HepG2 (cell line): ENCODE measurements around the gene HELB. TPM values are rescaled to one million over a fixed set of nuclear protein-coding genes. Genes with fewer than 3 reads are reported as not detected.

Experiments used
- ATAC-seq: fragments of 200-7000 bp; cut with Tn5 transposase; 3 replicates; pipeline ENCODE4 v1.9.1; 2020; ENCODE audit warnings: mild to moderate bottlenecking, moderate library complexity
- BruUV-seq: library from RNA; stranded (reverse); fragments of 400-500 nt; replicated peaks from 2 replicates; lab custom pipeline; 2021; lab: Mats Ljungman, UMichigan
- CTCF ChIA-PET: fragments of 300-600 bp; formaldehyde crosslinking; extraction: SDS; loops from one replicate; lab custom pipeline; 2021; ENCODE audit warnings: low total read pairs, inconsistent platforms, low intra/inter-chr PET ratio; lab: Yijun Ruan, JAX
- POLR2A ChIA-PET: fragments of 350-600 bp; sonication (Branson Sonifier 250); formaldehyde crosslinking; loops from one replicate; lab custom pipeline; 2020; ENCODE audit warnings: antibody characterized with exemption, inconsistent platforms; lab: Yijun Ruan, JAX
- DNase-seq: peaks from one replicate; pipeline ENCODE4 v3.0.0-alpha.2; 2015; ENCODE audit warnings: low spot score
- FAIRE-seq: peaks from 3 replicates; lab custom pipeline; 2011; peaks lifted over from hg19 to GRCh38; lab: Jason Lieb, UNC
- H2AFZ ChIP-seq: one replicate; pipeline ENCODE4 v1.6.1; 2011; ENCODE audit warnings: low read length, inconsistent platforms
- H3K27ac ChIP-seq: fragments of 300-600 bp; 3 replicates; pipeline ENCODE4 v1.8.0; 2011; ENCODE audit warnings: mixed run types, mild to moderate bottlenecking, mixed read lengths, low read length, inconsistent platforms; ENCODE audit not compliant: insufficient read depth; ENCODE audit errors: extremely low read length
- H3K27me3 ChIP-seq, 2 experiments: fragments of 200-600 bp in 1 of 2; 2 replicates in 1 of 2; 3 replicates in 1 of 2; pipeline versions ENCODE4 v1.6.0 to v1.8.0; 2011; ENCODE audit warnings: low read length in 2 of 2, mild to moderate bottlenecking in 2 of 2, moderate library complexity in 2 of 2, inconsistent platforms in 1 of 2; ENCODE audit not compliant: insufficient read depth in 2 of 2, control insufficient read depth in 1 of 2
- H3K36me3 ChIP-seq, 2 experiments: fragments of 200-600 bp in 1 of 2; replicated peaks in 1 of 2; 2 replicates in 1 of 2; 3 replicates in 1 of 2; pipeline versions ENCODE4 v1.5.1 to v1.8.0; 2011; ENCODE audit warnings: low read length in 2 of 2, inconsistent platforms in 1 of 2; ENCODE audit not compliant: insufficient read depth in 2 of 2, control insufficient read depth in 1 of 2
- H3K4me1 ChIP-seq: 2 replicates; pipeline ENCODE4 v1.5.1; 2012; ENCODE audit warnings: low read length, inconsistent platforms; ENCODE audit not compliant: insufficient read depth
- H3K4me2 ChIP-seq: 2 replicates; pipeline ENCODE4 v1.6.0; 2011; ENCODE audit warnings: low read depth, low read length, inconsistent platforms
- H3K4me3 ChIP-seq, 3 experiments: fragments of 200-600 bp in 1 of 3; sonication (generic), shearing (Covaris generic) in 1 of 3; replicated peaks in 1 of 3; 2 replicates each; pipeline ENCODE4 v1.5.1; 2011 to 2016; ENCODE audit warnings: low read length in 3 of 3, inconsistent platforms in 2 of 3, low read depth in 2 of 3, mild to moderate bottlenecking in 2 of 3, control low read depth in 1 of 3, mixed read lengths in 1 of 3; ENCODE audit not compliant: insufficient read depth in 1 of 3
- H3K79me2 ChIP-seq: one replicate; pipeline ENCODE4 v1.6.1; 2011; ENCODE audit warnings: low read length, inconsistent platforms; ENCODE audit not compliant: insufficient read depth
- H3K9ac ChIP-seq: 2 replicates; pipeline ENCODE4 v1.6.0; 2011; ENCODE audit warnings: mild to moderate bottlenecking, low read depth, low read length, inconsistent platforms; ENCODE audit not compliant: insufficient read depth
- H3K9me3 ChIP-seq: 2 replicates; pipeline ENCODE4 v1.5.1; 2012; ENCODE audit warnings: mild to moderate bottlenecking, low read length
- H4K20me1 ChIP-seq: 2 replicates; pipeline ENCODE4 v1.6.0; 2011; ENCODE audit warnings: inconsistent platforms, mild to moderate bottlenecking, low read length, moderate library complexity; ENCODE audit not compliant: insufficient read depth
- CENPT ChIP-seq: sonication (generic); formaldehyde crosslinking; IDR thresholded peaks from 2 replicates; pipeline ENCODE4 v1.8.0; 2022; ENCODE audit warnings: low read depth, mild to moderate bottlenecking, moderate library complexity, missing genetic modification reagents
- CHCHD3 ChIP-seq: sonication (generic); formaldehyde crosslinking; IDR thresholded peaks from 2 replicates; pipeline ENCODE4 v1.8.0; 2022; ENCODE audit warnings: mild to moderate bottlenecking, missing genetic modification reagents, moderate library complexity
- DMAP1 ChIP-seq: IDR thresholded peaks from 2 replicates; pipeline ENCODE4 v1.6.1; 2016
- FOXA1 ChIP-seq, 2 experiments: fragments of 450-650 bp in 1 of 2; sonication (generic) in 1 of 2; formaldehyde crosslinking in 1 of 2; IDR thresholded peaks; 2 replicates each; pipeline versions ENCODE4 v1.4.0 to v1.6.1; 2016 to 2020; ENCODE audit warnings: missing genetic modification reagents in 1 of 2
- MEIS2 ChIP-seq: sonication (generic); formaldehyde crosslinking; IDR thresholded peaks from 2 replicates; pipeline ENCODE4 v1.9.0; 2021; ENCODE audit warnings: mild to moderate bottlenecking, missing genetic modification reagents
- RBAK ChIP-seq: sonication (generic); formaldehyde crosslinking; IDR thresholded peaks from 2 replicates; pipeline ENCODE4 v1.5.1; 2020; ENCODE audit warnings: mild to moderate bottlenecking, missing genetic modification reagents
- TARDBP ChIP-seq: sonication (generic); formaldehyde crosslinking; IDR thresholded peaks from 2 replicates; pipeline ENCODE4 v1.8.0; 2022; ENCODE audit warnings: mild to moderate bottlenecking, missing genetic modification reagents
- ZNF180 ChIP-seq: sonication (generic); formaldehyde crosslinking; IDR thresholded peaks from 2 replicates; pipeline ENCODE4 v1.4.0; 2020; ENCODE audit warnings: low read depth, missing genetic modification reagents, borderline replicate concordance
- ZNF367 ChIP-seq: sonication (generic); formaldehyde crosslinking; IDR thresholded peaks from 2 replicates; pipeline ENCODE4 v1.4.0; 2020; ENCODE audit warnings: missing genetic modification reagents, borderline replicate concordance
- ZSCAN21 ChIP-seq: sonication (generic); formaldehyde crosslinking; IDR thresholded peaks from 2 replicates; pipeline ENCODE4 v1.8.0; 2022; ENCODE audit warnings: mild to moderate bottlenecking, missing genetic modification reagents, moderate library complexity, borderline replicate concordance
- WGBS: methylation state at CpG from one replicate; pipeline ENCODE4 v1.1.6; 2017; ENCODE audit warnings: low lambda C conversion rate; 5-methylcytosine and 5-hydroxymethylcytosine counted together
- in situ Hi-C: cut with HindIII; loops from 2 replicates; pipeline ENCODE4 v1.10.0; 2017; ENCODE audit warnings: low pct_unique_long_range_greater_than_20kb; ENCODE audit not compliant: extremely low pct_ligation_motif_present
- intact Hi-C: fragments of 100-400 bp; cut with micrococcal nuclease; formaldehyde crosslinking; loops from one replicate; pipeline ENCODE4 v1.10.0; 2022; ENCODE audit not compliant: unreplicated experiment
- polyA plus RNA-seq, 8 experiments: library from polyadenylated mRNA; depleted of rRNA in 3 of 8; stranded (reverse) in 7 of 8; unstranded in 1 of 8; fragments of >200 nt; fragmentation: Illumina TruSeq in 4 of 8; extraction: Trizol in 4 of 8; gene quantifications; 2 replicates each; pipeline versions ENCODE4 v1.2.1 to v1.2.3, GENCODE V29; 2011 to 2016; ENCODE audit warnings: low read depth in 4 of 8, missing spikeins in 1 of 8, mixed read lengths in 1 of 8; ENCODE audit not compliant: insufficient read depth in 1 of 8
- total RNA-seq, 5 experiments: library from RNA; depleted of rRNA; stranded (reverse); fragments of >200 nt; fragmentation: Illumina TruSeq; extraction: Trizol; gene quantifications; 2 replicates each; pipeline ENCODE4 v1.2.3, GENCODE V29; 2016; ENCODE audit warnings: low read depth in 1 of 5
- TF ChIP-seq, protein P1 (sequence below): sonication (generic); formaldehyde crosslinking; IDR thresholded peaks from 2 replicates; pipeline ENCODE4 v1.5.1; 2020; ENCODE audit warnings: missing genetic modification reagents, mild to moderate bottlenecking, borderline replicate concordance
- TF ChIP-seq, protein P2 (sequence below): sonication (generic); formaldehyde crosslinking; IDR thresholded peaks from 2 replicates; pipeline ENCODE4 v1.8.1; 2023; ENCODE audit warnings: missing genetic modification reagents, mild to moderate bottlenecking, borderline replicate concordance
- TF ChIP-seq, protein P3 (sequence below): sonication (generic); formaldehyde crosslinking; IDR thresholded peaks from 2 replicates; pipeline ENCODE4 v1.5.0; 2020; ENCODE audit warnings: mild to moderate bottlenecking, missing genetic modification reagents

The HELB gene
- total and polyA plus RNA-seq, 2 of the 13 experiments (the other 11 are each of a cell fraction or from before 2014, with no cell fraction given): 1.7 to 3.7 TPM

DNA sequence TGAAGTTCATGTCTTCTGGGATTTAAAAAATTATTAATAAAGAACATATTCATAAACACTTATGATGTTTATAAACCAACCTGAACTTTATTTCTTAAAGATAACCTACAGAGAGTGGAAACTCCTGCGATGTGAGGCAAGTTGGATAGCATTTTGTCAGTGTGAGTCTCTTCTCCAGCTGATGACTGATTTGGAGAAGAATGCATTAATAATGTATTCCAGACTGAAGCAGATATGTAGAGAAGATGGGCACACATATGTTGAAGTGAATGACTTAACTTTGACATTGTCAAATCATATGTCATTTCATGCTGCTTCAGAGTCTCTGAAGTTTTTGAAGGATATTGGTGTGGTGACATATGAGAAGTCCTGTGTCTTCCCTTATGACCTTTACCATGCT is 7.3 kb downstream of the HELB start:
- 0 out of 2 replicates have a peak, but pooled peaks cover 4% of the 10 kb centered on the region for H3K4me1 ChIP-seq
- no peak overlapping the region for H3K27ac ChIP-seq
- DNase-seq (no peak), FAIRE-seq (no peak), ATAC-seq (no peak)
- ChIA-PET CTCF (no interaction called here), POLR2A (no interaction called here)
- BruUV-seq: no TSS peak
- peaks cover 0 to 6% of the 10 kb centered on the region in 2 experiments; a peak in 1 of 5 replicates for H3K36me3 ChIP-seq
- no peak overlapping the region for H3K4me3 ChIP-seq
- no peaks in the 10 kb centered on the region for H4K20me1 ChIP-seq
- no peak overlapping the region for H3K4me2 ChIP-seq
- no peak overlapping the region for H3K9ac ChIP-seq
- WGBS: 94% methylated on average over 1 of the region's 1 CpG
- no peak for TF ChIP-seq DMAP1
- TF ChIP-seq, protein P1, sequence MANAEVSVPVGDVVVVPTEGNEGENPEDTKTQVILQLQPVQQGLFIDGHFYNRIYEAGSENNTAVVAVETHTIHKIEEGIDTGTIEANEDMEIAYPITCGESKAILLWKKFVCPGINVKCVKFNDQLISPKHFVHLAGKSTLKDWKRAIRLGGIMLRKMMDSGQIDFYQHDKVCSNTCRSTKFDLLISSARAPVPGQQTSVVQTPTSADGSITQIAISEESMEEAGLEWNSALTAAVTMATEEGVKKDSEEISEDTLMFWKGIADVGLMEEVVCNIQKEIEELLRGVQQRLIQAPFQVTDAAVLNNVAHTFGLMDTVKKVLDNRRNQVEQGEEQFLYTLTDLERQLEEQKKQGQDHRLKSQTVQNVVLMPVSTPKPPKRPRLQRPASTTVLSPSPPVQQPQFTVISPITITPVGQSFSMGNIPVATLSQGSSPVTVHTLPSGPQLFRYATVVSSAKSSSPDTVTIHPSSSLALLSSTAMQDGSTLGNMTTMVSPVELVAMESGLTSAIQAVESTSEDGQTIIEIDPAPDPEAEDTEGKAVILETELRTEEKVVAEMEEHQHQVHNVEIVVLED (CRISPR knock-in tag): no peak
- TF ChIP-seq CHCHD3 (CRISPR knock-in tag): no peak
- no peak for TF ChIP-seq TARDBP (CRISPR knock-in tag)
- TF ChIP-seq, protein P2, sequence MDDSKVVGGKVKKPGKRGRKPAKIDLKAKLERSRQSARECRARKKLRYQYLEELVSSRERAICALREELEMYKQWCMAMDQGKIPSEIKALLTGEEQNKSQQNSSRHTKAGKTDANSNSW (CRISPR knock-in tag): no peak
- TF ChIP-seq CENPT (CRISPR knock-in tag): no peak
- TF ChIP-seq FOXA1 (IDR thresholded peaks at IDR 0.05): no peak
- TF ChIP-seq FOXA1 (CRISPR knock-in tag; IDR thresholded peaks at IDR 0.05): no peak
- no peak for TF ChIP-seq RBAK (CRISPR knock-in tag)
- TF ChIP-seq ZNF367 (CRISPR knock-in tag): no peak
- no peak for TF ChIP-seq MEIS2 (CRISPR knock-in tag)
- TF ChIP-seq ZNF180 (CRISPR knock-in tag): no peak
- no peak for TF ChIP-seq ZSCAN21 (CRISPR knock-in tag)
- TF ChIP-seq, protein P3, sequence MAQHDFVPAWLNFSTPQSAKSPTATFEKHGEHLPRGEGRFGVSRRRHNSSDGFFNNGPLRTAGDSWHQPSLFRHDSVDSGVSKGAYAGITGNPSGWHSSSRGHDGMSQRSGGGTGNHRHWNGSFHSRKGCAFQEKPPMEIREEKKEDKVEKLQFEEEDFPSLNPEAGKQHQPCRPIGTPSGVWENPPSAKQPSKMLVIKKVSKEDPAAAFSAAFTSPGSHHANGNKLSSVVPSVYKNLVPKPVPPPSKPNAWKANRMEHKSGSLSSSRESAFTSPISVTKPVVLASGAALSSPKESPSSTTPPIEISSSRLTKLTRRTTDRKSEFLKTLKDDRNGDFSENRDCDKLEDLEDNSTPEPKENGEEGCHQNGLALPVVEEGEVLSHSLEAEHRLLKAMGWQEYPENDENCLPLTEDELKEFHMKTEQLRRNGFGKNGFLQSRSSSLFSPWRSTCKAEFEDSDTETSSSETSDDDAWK (CRISPR knock-in tag): no peak
- intact Hi-C loops (no loop called here), in situ Hi-C loops (no loop called here)
- H2AFZ ChIP-seq: no peak overlapping the region
- no peaks in the 10 kb centered on the region for H3K9me3 ChIP-seq
- H3K79me2 ChIP-seq: no peaks in the 10 kb centered on the region
- no peaks in the 10 kb centered on the region for H3K27me3 ChIP-seq
